G401.6 (cell line): ENCODE data around the gene CARS1.

Source experiments
- FAIRE-seq: peaks from 2 replicates; lab custom pipeline; 2012; peaks lifted over from hg19 to GRCh38; lab: Jason Lieb, UNC

The CARS1 gene

GRCh38 chr11:3058753-3059664, 1.8 kb upstream of the CARS1 start:
- FAIRE-seq, result no peak

DNA sequence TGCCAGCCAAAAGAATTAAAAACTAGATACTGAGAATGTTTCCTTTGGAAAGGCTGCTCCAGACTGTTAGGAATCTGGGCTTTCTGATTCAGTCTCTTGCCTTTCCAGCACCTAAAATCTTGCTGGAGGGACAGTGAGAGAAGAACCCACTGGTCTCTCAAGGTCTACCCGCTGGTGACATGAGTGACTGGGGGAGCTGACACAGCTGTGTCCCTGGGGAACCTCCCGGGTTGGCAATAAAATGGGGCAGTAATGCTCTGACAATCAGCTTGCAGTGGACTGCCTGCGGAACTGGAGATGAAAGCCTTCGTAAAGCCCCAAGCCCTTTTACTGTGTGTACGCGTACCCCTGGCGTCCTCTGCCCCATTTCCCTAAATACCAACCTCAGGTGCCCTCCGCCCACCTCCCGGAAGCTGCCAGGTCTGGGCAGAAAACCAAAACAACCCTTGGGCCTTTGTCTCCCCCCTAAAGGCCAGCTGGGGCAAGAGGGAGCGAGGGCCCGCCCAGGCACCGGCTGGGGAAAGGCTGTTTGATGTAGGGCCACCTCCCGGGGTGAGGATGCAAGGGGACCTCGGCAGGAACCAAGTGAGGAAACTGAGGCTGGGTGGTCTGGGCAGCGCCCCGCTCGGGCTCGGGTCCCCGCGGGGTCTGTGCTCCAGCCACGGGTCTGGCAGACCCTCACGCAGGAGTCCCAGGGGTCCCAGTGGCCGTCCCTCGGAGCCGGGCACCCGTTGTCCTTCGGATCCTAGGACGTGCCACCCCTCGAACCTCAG, 741 bp downstream of the CARS1 start:
- FAIRE-seq, result no peak

GRCh38 chr11:3055891-3056290, 1.3 kb downstream of the CARS1 start:
- FAIRE-seq, result no peak

DNA sequence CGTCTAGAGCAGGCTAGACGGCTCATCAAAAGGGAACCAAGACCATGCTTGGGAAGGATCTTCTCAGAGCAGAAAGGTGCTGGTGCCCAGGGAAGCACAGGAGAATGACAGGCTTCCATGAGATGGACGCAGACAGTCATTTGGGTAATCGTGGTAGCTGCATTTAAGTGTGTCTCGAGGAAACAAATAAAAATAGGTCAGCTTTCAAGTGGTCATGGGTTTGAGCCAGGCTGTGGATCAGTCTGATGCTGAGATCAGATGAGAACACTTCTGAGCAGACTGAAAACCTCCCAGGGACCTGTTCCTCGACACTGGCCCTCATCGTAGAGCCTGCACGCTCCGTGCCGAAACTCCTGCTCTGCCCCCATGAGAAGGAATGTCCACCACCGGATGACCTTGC, 4.7 kb downstream of the CARS1 start:
- no peak for FAIRE-seq

- no peak for FAIRE-seq
These were observed 5.1 kb downstream of the CARS1 start for GRCh38 chr11:3052109-3052479.

DNA sequence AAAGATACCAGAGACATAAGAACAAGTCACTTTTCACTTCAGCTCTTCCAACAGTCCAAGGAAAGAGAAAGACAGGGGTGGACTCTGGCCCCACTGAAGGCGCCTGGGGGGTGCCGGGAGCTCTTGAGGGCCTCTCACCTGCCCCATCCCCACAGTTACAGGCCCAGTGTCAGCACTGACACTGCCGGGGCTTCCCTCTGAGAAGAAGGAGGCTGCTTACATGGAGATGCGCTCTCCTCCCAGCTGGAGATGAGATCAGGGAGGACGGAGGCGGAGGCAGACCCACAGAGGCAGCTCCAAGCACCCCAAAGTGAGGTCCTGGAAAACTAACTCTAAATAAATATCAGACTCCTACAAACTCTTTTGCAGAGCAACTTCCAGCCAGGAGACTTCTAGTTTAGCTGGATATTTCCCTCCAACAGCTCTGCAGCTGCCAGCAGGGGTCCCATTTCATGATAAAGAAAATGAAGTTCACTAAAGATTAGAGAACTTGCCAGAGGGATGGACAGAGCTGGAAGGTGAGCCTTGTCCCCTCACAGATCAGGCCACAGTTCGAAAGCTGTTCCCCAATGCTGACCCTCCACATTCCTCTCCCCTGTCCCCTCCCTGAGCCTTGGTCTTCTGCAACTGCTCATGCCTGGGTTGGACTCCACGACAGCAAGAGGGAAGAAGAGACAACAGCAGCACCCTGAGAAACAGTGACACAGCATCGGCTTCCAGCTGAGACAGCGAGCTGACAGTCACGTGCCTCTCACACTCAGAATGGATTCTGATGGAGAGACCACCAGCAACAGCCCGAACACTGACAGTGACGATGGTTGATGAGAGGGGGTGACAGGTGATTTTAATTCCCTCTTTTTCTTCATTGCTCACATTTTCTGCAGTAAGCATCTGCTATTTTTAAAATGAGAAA, 5.8 kb downstream of the CARS1 start:
- FAIRE-seq, result no peak

GRCh38 chr11:3050386-3051195, 6.6 kb downstream of the CARS1 start:
- FAIRE-seq, result no peak

DNA sequence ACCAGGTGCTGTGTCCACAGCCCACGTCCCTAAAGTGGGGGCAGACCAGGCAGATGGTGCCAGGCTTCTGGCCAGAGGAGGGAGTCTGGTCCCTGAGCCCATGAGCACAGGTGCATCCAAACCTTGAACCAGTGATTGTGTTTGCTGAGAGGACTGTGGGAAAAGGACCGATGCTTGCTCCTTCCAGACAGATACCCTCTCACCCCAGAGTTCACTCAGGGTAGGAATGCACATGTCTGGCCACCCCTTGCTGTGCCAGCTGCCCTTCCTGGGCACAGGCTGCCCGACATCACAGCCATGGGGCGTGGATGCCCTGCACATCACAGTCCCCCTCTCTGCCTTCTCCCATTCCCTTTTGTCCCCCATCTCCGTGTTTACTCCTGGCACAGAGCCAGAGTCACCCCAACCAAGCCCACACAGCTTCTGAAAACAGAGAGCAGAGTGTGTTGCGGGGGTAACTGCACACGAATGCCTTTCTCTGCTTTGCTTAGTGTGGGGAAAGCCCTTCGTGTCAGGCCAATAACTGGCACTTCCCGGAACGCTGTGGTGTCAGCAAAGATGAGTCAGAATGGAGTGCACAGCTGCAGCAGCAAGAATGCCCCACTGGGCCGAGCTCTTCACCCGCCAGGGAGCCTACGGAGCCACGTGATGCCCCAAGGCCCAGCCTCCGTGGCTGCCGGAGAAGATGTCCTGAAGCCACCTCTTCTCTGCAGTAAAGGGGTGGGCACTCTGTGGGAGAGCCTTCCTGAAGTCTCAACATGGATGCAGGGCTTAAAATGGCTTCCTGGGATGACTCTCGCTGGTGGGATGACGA, 7.6 kb downstream of the CARS1 start:
- no peak for FAIRE-seq

GRCh38 chr11:3047637-3048036, 9.6 kb downstream of the CARS1 start:
- FAIRE-seq, result no peak

DNA sequence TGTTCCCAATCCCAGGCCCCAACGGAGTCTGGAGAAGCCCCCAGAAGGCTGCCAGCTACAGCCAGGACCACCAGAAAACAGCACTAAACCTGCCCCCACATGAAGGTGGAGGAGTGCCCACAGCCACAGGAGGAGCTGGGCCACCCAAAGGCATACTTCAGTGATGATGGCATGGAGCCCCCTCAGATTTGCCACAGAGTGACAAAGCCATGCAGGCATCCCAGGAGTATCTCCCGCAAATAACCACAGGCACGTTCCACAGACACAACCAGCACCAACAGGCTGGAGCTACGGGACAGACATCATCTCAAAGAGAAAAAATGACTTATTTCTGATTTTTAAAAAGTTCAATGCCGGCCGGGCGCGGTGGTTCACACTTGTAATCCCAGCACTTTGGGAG, 10.6 kb downstream of the CARS1 start:
- FAIRE-seq, result no peak

DNA sequence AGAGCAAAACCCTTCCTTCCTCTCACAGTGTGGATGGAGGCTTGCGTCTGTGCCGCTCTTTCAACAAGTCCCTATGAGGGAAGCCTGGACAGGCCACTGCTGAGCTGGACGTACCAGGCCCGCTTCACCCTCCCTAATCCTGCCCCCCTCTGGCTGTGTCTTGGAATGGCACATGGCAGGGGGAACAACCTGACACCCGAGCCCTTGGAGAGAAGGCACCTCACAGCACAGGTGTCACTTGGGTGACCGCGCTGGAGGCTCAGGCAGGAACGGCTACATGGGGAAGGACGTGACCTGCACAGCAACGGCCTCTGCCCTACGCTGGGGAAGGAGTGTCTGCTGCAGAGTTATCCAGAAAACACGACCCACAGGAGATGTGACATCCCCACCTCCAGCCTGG, 11.0 kb downstream of the CARS1 start:
- FAIRE-seq, result no peak

DNA sequence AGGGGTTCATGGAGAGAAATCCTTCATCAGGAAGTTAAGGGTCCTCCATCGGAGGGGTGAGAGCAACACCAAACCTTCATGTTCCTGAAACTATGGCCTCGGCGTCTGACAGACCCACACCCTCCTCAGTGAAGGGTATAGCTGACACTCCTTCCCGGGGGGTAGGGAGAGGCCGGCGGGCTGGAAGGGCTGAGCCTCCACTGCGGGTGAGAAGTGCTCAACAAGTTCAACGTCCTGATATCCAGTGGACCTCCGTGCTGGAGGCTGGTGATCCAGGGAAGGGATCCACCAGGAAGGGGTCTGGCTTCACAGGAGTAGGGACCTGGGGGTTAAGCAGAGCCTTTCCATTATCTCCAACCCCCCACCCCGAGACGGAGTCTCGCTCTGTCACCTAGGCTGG, 12.3 kb downstream of the CARS1 start:
- FAIRE-seq, result no peak

DNA sequence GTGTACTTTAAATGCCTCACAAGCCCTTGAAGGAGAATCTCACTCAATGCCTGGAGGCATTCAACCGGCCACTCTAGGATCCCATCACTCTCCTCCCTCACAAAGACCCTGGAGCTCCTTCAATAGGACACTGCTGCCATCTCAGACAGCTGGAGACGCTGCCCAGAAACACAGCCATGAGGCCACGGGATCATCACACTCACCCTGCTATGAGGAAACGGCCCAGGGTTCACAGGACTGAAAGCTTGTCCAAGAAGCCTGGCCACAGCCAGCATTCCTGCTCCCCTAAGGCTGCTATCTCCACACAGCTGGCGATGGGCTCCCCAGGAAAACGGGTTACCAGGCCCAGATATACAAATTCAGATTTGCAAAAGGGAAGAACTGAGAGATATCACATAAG, 13.2 kb downstream of the CARS1 start:
- no peak for FAIRE-seq

GRCh38 chr11:3043315-3043871, 13.8 kb downstream of the CARS1 start:
- FAIRE-seq, result no peak

- FAIRE-seq, result no peak
These were observed 14.5 kb downstream of the CARS1 start for GRCh38 chr11:3042496-3043314.

DNA sequence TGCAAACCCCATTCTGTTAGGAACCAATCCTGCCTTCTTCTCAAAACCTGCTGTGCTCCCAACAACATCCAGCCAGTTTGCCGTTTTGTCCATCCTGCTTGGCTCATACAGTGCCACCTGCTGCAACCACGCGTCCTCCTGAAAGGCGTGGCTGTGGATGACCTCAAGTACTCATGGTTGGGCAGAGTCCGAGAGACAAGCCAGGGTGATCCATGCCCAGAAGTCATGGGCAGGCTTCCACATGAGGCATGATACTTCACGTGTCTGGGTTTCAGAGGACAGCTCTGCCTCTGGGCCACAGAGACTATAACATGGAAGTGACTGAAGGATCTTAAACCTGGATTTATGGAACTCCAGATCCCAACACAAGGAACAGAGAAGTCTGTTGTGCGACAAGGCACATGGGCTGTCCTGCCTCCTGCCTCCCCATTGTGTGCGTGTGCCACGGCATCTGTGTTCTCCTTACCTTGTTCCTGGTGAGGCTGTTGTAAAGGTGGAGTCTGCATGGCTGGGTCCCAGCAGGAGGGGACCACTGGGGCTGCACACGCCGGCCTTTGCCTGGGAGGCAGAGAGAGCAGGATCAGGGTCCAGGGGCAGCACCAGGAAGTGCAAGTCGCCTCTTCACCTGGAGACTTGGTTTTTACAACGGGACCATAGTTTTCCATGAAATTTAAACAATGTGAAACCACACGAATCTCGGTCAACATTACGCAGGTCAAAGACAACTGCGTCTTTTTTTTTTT, 15.4 kb downstream of the CARS1 start:
- no peak for FAIRE-seq

DNA sequence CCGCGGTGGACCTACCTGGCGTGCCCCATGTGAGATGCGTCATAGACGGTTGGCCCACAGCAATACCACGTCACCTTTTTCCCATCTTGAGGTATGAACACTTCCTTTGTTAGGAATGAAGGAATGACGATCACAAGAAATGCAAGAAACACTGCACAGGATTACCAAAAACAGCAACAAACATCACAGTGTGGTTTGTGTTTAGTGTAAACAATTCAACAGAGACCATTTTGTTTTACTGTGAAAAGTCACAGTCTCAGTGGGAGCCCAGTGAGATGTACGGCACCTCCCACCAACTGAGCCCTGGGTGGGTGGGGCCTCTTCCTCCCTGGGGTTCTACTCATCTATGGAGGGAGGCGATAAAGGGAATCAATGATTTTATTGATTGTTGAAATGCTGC, 16.3 kb downstream of the CARS1 start:
- FAIRE-seq, result no peak

DNA sequence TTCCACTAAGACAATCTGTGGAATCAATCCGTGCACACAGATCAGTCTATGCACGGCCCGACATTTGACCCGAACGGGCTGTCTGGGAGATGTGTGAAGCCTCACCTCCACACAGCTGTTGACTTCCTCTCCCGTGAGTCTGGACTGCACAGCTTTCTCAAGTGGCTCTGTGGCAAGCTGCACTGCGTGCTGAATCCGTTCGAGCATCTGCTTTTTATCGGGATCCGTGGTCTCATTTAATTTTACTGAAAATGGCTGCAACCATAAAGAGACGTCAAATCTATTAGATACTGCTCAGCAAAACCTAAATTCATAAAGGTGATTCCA, 19.3 kb downstream of the CARS1 start:
- FAIRE-seq, result no peak
